SK-N-MC (cell line): ENCODE measurements around the gene PRKAR2A.

Experiments used
- DNase-seq: peaks from one replicate; pipeline ENCODE4 v3.0.0-alpha.2; 2011; ENCODE audit warnings: low read depth, low spot score
- H3K27ac ChIP-seq: fragments of 200-600 bp; sonication (generic); 2 replicates; pipeline ENCODE4 v1.5.1; 2016; ENCODE audit warnings: mixed run types
- H3K36me3 ChIP-seq: fragments of 200-600 bp; sonication (generic); 2 replicates; pipeline ENCODE4 v1.6.1; 2017; ENCODE audit warnings: antibody characterized with exemption, low read length, mixed read lengths; ENCODE audit not compliant: insufficient read depth
- H3K4me3 ChIP-seq: fragments of 200-600 bp; sonication (generic); 2 replicates; pipeline ENCODE4 v1.5.1; 2016
- H3K9ac ChIP-seq: fragments of 200-600 bp; sonication (generic); 2 replicates; pipeline ENCODE4 v1.8.0; 2017; ENCODE audit warnings: mixed run types, mixed read lengths; ENCODE audit not compliant: insufficient read length
- H3K9me3 ChIP-seq: fragments of 200-600 bp; sonication (generic); 2 replicates; pipeline ENCODE4 v1.6.1; 2017; ENCODE audit warnings: low read depth, mild to moderate bottlenecking, antibody characterized with exemption, low read length, moderate library complexity, mixed read lengths
- EZH2 ChIP-seq: fragments of 200-600 bp; sonication (generic); IDR thresholded peaks from one replicate; pipeline ENCODE4 v1.6.1; 2017; ENCODE audit warnings: antibody characterized with exemption
- FOXP2 ChIP-seq: optimal IDR thresholded peaks from 2 replicates; pipeline ENCODE3; 2011; ENCODE audit warnings: mild to moderate bottlenecking, moderate library complexity; ENCODE audit not compliant: insufficient read depth; ENCODE audit errors: extremely low read length, control extremely low read depth
- POLR2AphosphoS5 ChIP-seq: IDR thresholded peaks from 2 replicates; pipeline ENCODE4 v1.6.1; 2012; ENCODE audit warnings: mild to moderate bottlenecking, low read depth, low read length, borderline replicate concordance

Gene PRKAR2A

DNA sequence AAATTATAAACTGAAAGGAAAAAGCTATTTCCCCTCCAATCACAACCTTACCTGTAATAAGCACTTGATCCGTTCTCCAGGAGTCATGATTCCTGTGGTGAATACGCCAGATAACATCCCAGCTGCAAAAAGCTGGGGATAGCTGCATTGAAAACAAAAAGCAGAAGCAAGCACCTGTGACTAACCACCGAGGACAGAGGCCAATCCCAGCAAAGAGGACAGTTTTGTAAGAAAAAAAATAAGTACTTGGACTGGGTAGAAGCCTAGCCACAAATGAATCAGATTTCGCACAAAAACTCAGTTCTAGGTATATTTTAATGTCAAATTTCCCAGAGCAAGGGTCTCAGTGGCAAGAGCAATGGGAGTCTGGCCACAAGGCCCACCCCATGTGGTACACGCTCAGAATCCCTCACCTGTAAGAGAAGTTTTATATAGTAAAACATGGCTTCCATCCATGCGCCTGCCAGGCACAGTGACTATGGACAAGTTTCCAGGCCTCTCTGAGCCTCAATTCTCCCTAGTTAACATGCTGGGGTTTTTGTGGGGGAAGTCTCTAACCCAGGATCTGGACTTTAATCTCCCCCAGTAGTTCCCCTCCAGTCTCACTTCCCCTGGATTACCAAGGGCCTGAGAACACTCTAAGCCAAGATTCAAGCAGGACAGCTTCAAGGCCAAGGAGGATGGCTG, 31.8 kb upstream of the PRKAR2A start:
- no peak for DNase-seq

DNA sequence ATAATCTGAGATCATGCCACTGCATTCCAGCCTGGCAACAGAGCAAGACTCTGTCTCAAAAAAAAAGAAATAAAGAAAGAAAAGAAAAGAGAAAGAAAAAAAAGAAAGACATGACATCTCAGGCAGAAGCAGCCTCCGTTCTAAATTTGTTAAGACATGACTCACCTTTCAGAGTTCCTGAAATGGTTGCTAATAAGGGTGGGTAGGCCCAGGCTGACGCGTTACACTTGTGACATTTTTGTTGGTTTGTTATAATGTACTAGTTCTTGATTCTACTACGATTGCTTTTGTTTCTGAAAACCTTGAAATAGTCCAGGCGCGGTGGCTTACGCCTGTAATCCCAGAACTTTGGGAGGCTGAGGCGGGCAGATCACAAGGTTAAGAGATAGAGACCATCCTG, 30.0 kb upstream of the PRKAR2A start:
- no peak for DNase-seq
- no peak for TF ChIP-seq POLR2AphosphoS5
- no peak for TF ChIP-seq EZH2
- TF ChIP-seq FOXP2: no peak
- Histone ChIP-seq H3K9ac (no peak overlapping the region), H3K27ac (no peak overlapping the region), H3K36me3 (no peaks in the 10 kb centered on the region), H3K9me3 (no peaks in the 10 kb centered on the region), H3K4me3 (no peak overlapping the region)

More for the DNA sequence above, 31.8 kb upstream of the PRKAR2A start:
- TF ChIP-seq FOXP2 (no peak), POLR2AphosphoS5 (no peak), EZH2 (no peak)
- H3K36me3 ChIP-seq: no peaks in the 10 kb centered on the region
- H3K27ac ChIP-seq: no peak overlapping the region
- no peak overlapping the region for H3K9ac ChIP-seq
- no peaks in the 10 kb centered on the region for H3K9me3 ChIP-seq
- H3K4me3 ChIP-seq: no peak overlapping the region

DNA sequence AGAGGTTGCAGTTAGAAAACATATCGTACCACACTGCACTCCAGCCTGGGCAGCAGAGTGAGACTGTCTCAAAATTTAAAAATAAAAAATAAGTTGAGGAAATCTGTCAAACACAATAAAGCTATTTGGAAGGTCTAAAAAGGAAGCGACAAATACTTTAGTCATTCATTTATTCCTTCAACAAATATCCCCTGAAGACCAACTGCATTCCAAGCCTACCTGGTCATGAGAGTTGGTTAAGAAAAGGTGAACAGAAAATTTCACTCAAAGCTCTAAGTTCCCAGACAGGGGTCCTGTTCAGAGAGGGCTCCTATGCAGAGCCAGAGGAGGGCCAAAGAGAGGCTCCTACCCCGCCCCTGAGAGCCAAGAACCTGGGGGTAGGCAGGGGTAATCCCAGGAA, 15.4 kb upstream of the PRKAR2A start:
- H3K36me3 ChIP-seq: no peaks in the 10 kb centered on the region
- no peak for DNase-seq
- no peak for TF ChIP-seq EZH2
- no peak for TF ChIP-seq POLR2AphosphoS5
- TF ChIP-seq FOXP2: no peak
- H3K27ac ChIP-seq: no peak overlapping the region
- no peak overlapping the region for H3K9ac ChIP-seq
- H3K9me3 ChIP-seq: no peaks in the 10 kb centered on the region
- no peak overlapping the region for H3K4me3 ChIP-seq

DNA sequence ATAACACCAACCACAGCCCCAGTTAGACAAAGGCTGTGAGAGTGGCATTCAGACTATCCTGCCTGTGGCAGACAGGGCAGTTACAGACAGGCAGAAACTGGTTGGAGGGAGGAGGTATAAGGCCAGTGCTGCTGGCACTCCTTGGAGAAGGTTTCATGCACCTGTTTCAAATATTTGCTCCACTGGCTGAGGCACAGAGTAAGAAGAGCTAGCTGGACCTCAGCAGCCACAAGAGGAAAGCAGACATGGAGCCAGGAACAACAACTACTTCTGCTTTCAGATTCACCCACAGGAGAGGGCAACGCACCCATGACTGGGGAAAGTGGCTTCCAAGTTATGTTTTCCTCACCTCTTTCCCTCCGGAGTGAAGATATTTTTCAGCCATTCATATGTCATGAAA, 11.5 kb upstream of the PRKAR2A start:
- no peak overlapping the region for H3K9ac ChIP-seq
- no peak overlapping the region for H3K4me3 ChIP-seq
- H3K27ac ChIP-seq: no peak overlapping the region
- TF ChIP-seq FOXP2: no peak
- no peaks in the 10 kb centered on the region for H3K36me3 ChIP-seq
- H3K9me3 ChIP-seq: no peaks in the 10 kb centered on the region
- DNase-seq: no peak

DNA sequence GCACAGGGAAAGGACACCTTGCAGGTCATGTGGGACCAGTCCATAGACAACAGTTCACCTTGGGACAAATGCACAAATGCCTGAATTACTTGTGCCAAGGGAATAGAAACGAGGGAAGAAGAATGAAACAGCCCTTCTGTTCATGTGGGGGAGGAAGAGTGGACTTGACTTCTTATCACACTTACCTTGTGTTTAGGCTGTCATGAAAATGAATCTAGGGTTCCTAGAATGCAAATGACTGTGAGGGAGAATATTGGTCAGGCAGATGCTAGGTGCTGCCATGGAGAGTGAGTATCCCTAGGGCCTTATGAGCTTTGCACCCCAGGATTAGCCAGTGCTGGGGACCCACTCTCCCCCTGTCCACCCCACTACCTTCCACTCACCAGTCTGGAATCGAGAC, 11.0 kb upstream of the PRKAR2A start:
- no peaks in the 10 kb centered on the region for H3K36me3 ChIP-seq
- no peaks in the 10 kb centered on the region for H3K9me3 ChIP-seq
- no peak for TF ChIP-seq FOXP2
- no peak for TF ChIP-seq EZH2
- TF ChIP-seq POLR2AphosphoS5: no peak
- no peak overlapping the region for H3K4me3 ChIP-seq
- no peak overlapping the region for H3K27ac ChIP-seq
- DNase-seq: no peak
- no peak overlapping the region for H3K9ac ChIP-seq

DNA sequence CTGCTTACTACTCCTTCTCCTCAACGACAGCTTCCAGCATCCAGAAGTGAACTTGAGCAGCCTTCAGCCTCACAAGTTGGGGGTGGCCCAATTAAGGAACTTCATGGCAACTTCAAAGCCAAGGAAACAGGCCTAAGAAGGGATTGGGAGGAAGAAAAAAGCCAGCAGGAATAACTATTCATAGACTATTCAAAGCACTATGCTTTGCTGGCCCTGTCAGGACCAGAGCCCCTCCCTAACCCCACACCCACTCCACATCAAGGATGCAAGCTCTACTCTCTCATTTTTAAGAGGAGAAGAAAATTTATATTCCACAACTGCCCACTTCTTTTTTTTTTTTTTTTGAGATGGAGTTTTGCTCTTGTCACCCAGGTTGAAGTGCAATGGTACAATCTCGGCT, 10.0 kb upstream of the PRKAR2A start:
- no peak for DNase-seq
- TF ChIP-seq FOXP2 (no peak), EZH2 (no peak)
- H3K9me3 ChIP-seq: no peaks in the 10 kb centered on the region
- H3K9ac ChIP-seq: no peak overlapping the region
- no peaks in the 10 kb centered on the region for H3K36me3 ChIP-seq
- H3K27ac ChIP-seq: no peak overlapping the region
- H3K4me3 ChIP-seq: no peak overlapping the region

DNA sequence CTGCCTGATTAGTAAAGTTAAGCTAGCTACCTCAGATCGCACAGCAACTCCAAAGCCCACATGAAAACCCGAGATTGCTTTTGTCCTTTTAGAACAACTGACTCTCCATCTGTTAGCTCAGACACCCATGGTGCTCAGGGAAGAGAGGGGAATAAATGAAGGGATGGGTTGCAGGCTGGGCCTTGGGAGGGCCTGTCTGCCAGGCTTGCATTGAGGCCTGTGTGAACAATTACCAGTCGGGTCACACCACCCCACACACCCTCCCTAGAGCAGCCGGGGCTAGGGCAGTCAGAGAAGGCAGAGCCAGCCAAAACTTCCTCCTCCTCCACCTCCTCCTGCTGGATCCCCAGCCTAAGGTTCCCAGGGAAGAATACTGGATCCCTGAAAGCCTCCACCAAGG, 8.8 kb upstream of the PRKAR2A start:
- no peak for DNase-seq
- Histone ChIP-seq H3K4me3 (no peak overlapping the region), H3K36me3 (no peaks in the 10 kb centered on the region), H3K27ac (no peak overlapping the region), H3K9me3 (no peaks in the 10 kb centered on the region), H3K9ac (no peak overlapping the region)
- TF ChIP-seq FOXP2: no peak
- no peak for TF ChIP-seq EZH2
- no peak for TF ChIP-seq POLR2AphosphoS5

DNA sequence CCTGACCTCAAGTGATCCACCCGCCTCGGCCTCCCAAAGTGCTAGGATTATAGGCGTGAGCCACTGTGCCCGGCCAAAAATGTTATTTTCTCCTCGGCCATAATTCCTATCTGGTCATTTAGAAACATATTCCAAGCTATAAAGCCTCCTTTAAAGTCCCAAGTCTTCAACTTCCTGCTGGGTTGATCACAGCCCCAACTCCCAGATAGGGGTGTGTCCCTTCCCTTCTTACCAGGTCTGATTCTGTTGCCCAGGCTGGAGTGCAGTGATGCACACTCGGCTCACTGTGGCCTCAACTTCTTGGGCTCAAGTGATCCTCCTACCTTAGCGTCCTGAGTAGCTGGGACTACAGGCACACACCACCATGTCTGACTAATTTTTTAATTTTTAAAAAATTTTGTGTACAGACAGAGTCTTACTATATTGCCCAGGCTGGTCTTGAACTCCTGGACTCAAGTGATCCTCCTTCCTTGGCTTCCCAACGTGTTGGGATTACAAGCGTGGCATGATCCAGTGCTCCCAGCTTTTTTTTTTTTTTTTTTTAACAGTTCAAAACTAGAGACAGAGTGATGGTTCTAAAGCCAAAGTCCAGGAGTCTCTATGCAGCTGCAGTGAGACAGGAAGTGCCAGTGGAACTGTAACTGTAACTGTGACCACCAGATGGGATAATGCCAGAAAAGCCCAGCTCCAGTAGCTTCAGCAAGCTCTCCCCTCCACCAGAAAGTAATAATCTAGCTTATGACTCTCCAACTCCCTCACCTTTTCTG, 8.2 kb upstream of the PRKAR2A start:
- Histone ChIP-seq H3K9ac (no peak overlapping the region), H3K9me3 (no peaks in the 10 kb centered on the region), H3K27ac (no peak overlapping the region), H3K4me3 (no peak overlapping the region), H3K36me3 (no peaks in the 10 kb centered on the region)
- TF ChIP-seq POLR2AphosphoS5 (no peak), EZH2 (no peak), FOXP2 (no peak)
- no peak for DNase-seq
